Breast epithelium (tissue), 4 donors: Measurements from ENCODE around the gene TBC1D8. TPM values are rescaled to one million over a fixed set of nuclear protein-coding genes. Genes with fewer than 3 reads are reported as not detected.
A peak's percentile ranks its signal among the peaks of the same experiment; 100 is the strongest.

Experiments used
- DNase-seq, 2 donors: peaks; one replicate each; pipeline ENCODE4 v3.0.0-alpha.2; 2019; ENCODE audit warnings: low spot score in 2 of 2
- H3K27ac ChIP-seq, 2 donors: fragments of 200-600 bp; sonication (generic) in 1 of 2; one replicate each; pipeline ENCODE4 v1.5.1; 2016 to 2019; ENCODE audit warnings: mild to moderate bottlenecking in 1 of 2
- H3K27me3 ChIP-seq, 2 donors: fragments of 200-600 bp; sonication (generic) in 1 of 2; one replicate each; pipeline versions ENCODE4 v1.5.1 to v1.6.0; 2017 to 2019; ENCODE audit warnings: control low read depth in 1 of 2, mild to moderate bottlenecking in 1 of 2
- H3K36me3 ChIP-seq: fragments of 200-600 bp; one replicate; pipeline ENCODE4 v1.5.1; 2019
- H3K4me1 ChIP-seq, 2 donors: fragments of 200-600 bp; sonication (generic); one replicate each; pipeline ENCODE4 v1.5.1; 2016 to 2019; ENCODE audit warnings: control low read depth in 1 of 2
- H3K4me3 ChIP-seq, 3 donors: fragments of 200-600 bp; sonication (generic); 1 replicate in 2 of 3; 2 replicates in 1 of 3; pipeline ENCODE4 v1.5.1; 2016 to 2019; ENCODE audit warnings: mild to moderate bottlenecking in 3 of 3, moderate library complexity in 2 of 3
- H3K9me3 ChIP-seq, 2 donors: fragments of 200-600 bp; sonication (generic) in 1 of 2; one replicate each; pipeline ENCODE4 v1.5.1; 2016 to 2019; ENCODE audit warnings: control low read depth in 1 of 2
- CTCF ChIP-seq, 3 donors: fragments of 450-650 bp; IDR thresholded peaks; one replicate each; pipeline ENCODE4 v1.5.1; 2016 to 2017; ENCODE audit warnings: antibody characterized with exemption in 3 of 3, mild to moderate bottlenecking in 3 of 3, moderate library complexity in 3 of 3
- POLR2A ChIP-seq: fragments of 450-650 bp; IDR thresholded peaks from one replicate; pipeline ENCODE4 v1.6.1; 2016; ENCODE audit warnings: antibody characterized with exemption, mild to moderate bottlenecking, moderate library complexity
- POLR2AphosphoS5 ChIP-seq, 3 donors: sonication (generic); formaldehyde crosslinking; IDR thresholded peaks; one replicate each; pipeline ENCODE4 v1.6.1; 2017; ENCODE audit warnings: antibody characterized with exemption in 3 of 3
- intact Hi-C: fragments of 100-400 bp; cut with DNase I; formaldehyde crosslinking; loops from one replicate; pipeline ENCODE4 v1.15.1; 2023; ENCODE audit warnings: low total_unique reads
- total RNA-seq, 3 donors: library from RNA; depleted of rRNA; stranded (reverse); fragments of >200 nt; gene quantifications; one replicate each; pipeline ENCODE4 v1.1.0, GENCODE V29; 2016

The TBC1D8 gene
- total RNA-seq, 3 donors from 2014 or later, result 19.5 to 92.4 (median 89.7) TPM

- TF ChIP-seq POLR2AphosphoS5 (IDR thresholded peaks at IDR 0.05) (no peak), CTCF (IDR thresholded peaks at IDR 0.05) (no peak), POLR2A (no peak)
- DNase-seq, result no peak
- no peaks in the 10 kb centered on the region for H3K36me3 ChIP-seq
- H3K27me3 ChIP-seq, result no peaks in the 10 kb centered on the region
- H3K4me1 ChIP-seq, result no peaks in the 10 kb centered on the region
- H3K27ac ChIP-seq, result peak overlapping the region; percentile 48 to 78
- H3K4me3 ChIP-seq, result no peak overlapping the region
- intact Hi-C loops, result no loop called here
- no peaks in the 10 kb centered on the region for H3K9me3 ChIP-seq
Observed at GRCh38 chr2:100983684-100984310, 167.4 kb downstream of the TBC1D8 start.

GRCh38 chr2:100983201-100983600, 168.0 kb downstream of the TBC1D8 start:
- intact Hi-C loops, result no loop called here
- H3K4me3 ChIP-seq, result no peak overlapping the region
- H3K27ac ChIP-seq, result peak overlapping the region in 1 of 2 donors; percentile 78
- H3K4me1 ChIP-seq, result no peaks in the 10 kb centered on the region
- no peaks in the 10 kb centered on the region for H3K27me3 ChIP-seq
- DNase-seq, result no peak
- TF ChIP-seq POLR2A, result no peak
- TF ChIP-seq POLR2AphosphoS5 (IDR thresholded peaks at IDR 0.05), result no peak
- TF ChIP-seq CTCF (IDR thresholded peaks at IDR 0.05), result no peak
- no peaks in the 10 kb centered on the region for H3K36me3 ChIP-seq
- H3K9me3 ChIP-seq, result no peaks in the 10 kb centered on the region

- no peak for TF ChIP-seq POLR2AphosphoS5 (IDR thresholded peaks at IDR 0.05)
- TF ChIP-seq POLR2A, result no peak
- TF ChIP-seq CTCF (IDR thresholded peaks at IDR 0.05), result no peak
- no peak for DNase-seq
- intact Hi-C loops, result no loop called here
- H3K27ac ChIP-seq, result no peak overlapping the region
- no peaks in the 10 kb centered on the region for H3K9me3 ChIP-seq
- no peak overlapping the region for H3K4me3 ChIP-seq
- H3K4me1 ChIP-seq, result no peaks in the 10 kb centered on the region
- H3K27me3 ChIP-seq, result no peaks in the 10 kb centered on the region
- H3K36me3 ChIP-seq, result no peaks in the 10 kb centered on the region
Observed at GRCh38 chr2:100982431-100982861, 168.7 kb downstream of the TBC1D8 start.

GRCh38 chr2:100981011-100981410, 170.2 kb downstream of the TBC1D8 start:
- Histone ChIP-seq H3K4me1 (no peaks in the 10 kb centered on the region), H3K4me3 (no peak overlapping the region), H3K27me3 (no peaks in the 10 kb centered on the region), H3K27ac (no peak overlapping the region), H3K36me3 (no peaks in the 10 kb centered on the region), H3K9me3 (no peaks in the 10 kb centered on the region)
- TF ChIP-seq POLR2A, result no peak
- no peak for TF ChIP-seq POLR2AphosphoS5 (IDR thresholded peaks at IDR 0.05)
- no peak for TF ChIP-seq CTCF (IDR thresholded peaks at IDR 0.05)
- DNase-seq, result no peak
- intact Hi-C loops, result no loop called here

GRCh38 chr2:100980046-100980445, 171.1 kb downstream of the TBC1D8 start:
- intact Hi-C loops, result no loop called here
- H3K27ac ChIP-seq, result no peak overlapping the region
- H3K9me3 ChIP-seq, result no peaks in the 10 kb centered on the region
- no peak for DNase-seq
- H3K4me3 ChIP-seq, result no peak overlapping the region
- TF ChIP-seq POLR2AphosphoS5 (IDR thresholded peaks at IDR 0.05) (no peak), POLR2A (no peak), CTCF (IDR thresholded peaks at IDR 0.05) (no peak)
- H3K27me3 ChIP-seq, result no peaks in the 10 kb centered on the region
- H3K36me3 ChIP-seq, result no peaks in the 10 kb centered on the region
- no peaks in the 10 kb centered on the region for H3K4me1 ChIP-seq
